Neuronal stem cell (in vitro differentiated cells): ENCODE results near the gene MIPEP.
A peak's percentile ranks its signal among the peaks of the same experiment; 100 is the strongest.

Experiments used
- DNase-seq: peaks from one replicate; pipeline ENCODE4 v3.0.0-alpha.2; 2013; ENCODE audit warnings: low spot score
- H2AFZ ChIP-seq: one replicate; pipeline ENCODE4 v1.6.1; 2013; ENCODE audit warnings: mild to moderate bottlenecking, low read length, inconsistent platforms
- H2AK5ac ChIP-seq: 2 replicates; pipeline ENCODE4 v1.6.1; 2013; ENCODE audit warnings: low read depth, mild to moderate bottlenecking, inconsistent platforms, low read length, moderate library complexity, mixed read lengths
- H2BK120ac ChIP-seq: 2 replicates; pipeline ENCODE4 v1.6.1; 2013; ENCODE audit warnings: low read depth, mild to moderate bottlenecking, inconsistent platforms, low read length, moderate library complexity, mixed read lengths
- H2BK12ac ChIP-seq: one replicate; pipeline ENCODE4 v1.6.1; 2013; ENCODE audit warnings: low read length, inconsistent platforms
- H2BK15ac ChIP-seq: 2 replicates; pipeline ENCODE4 v1.6.1; 2013; ENCODE audit warnings: mild to moderate bottlenecking, low read length, inconsistent platforms, mixed read lengths
- H2BK5ac ChIP-seq: one replicate; pipeline ENCODE4 v1.6.1; 2013; ENCODE audit warnings: inconsistent platforms, mild to moderate bottlenecking, low read length, moderate library complexity
- H3K14ac ChIP-seq: one replicate; pipeline ENCODE4 v1.6.1; 2013; ENCODE audit warnings: low read length, inconsistent platforms
- H3K18ac ChIP-seq: 2 replicates; pipeline ENCODE4 v1.6.1; 2013; ENCODE audit warnings: low read length, inconsistent platforms
- H3K23ac ChIP-seq: 2 replicates; pipeline ENCODE4 v1.6.1; 2013; ENCODE audit warnings: low read depth, mild to moderate bottlenecking, mixed read lengths, low read length, inconsistent platforms; ENCODE audit not compliant: poor library complexity
- H3K27ac ChIP-seq: replicated peaks from 3 replicates; pipeline ENCODE4 v1.5.1; 2013; ENCODE audit warnings: low read length, inconsistent platforms
- H3K27me3 ChIP-seq, 3 experiments: 2 replicates each; pipeline ENCODE4 v1.6.1; 2013; ENCODE audit warnings: low read length in 3 of 3, mild to moderate bottlenecking in 2 of 3, inconsistent platforms in 1 of 3, low read depth in 1 of 3, mixed read lengths in 1 of 3, moderate library complexity in 1 of 3; ENCODE audit not compliant: control insufficient read depth in 3 of 3, insufficient read depth in 3 of 3
- H3K36me3 ChIP-seq, 2 donors: replicated peaks in 1 of 2; 2 replicates each; pipeline ENCODE4 v1.6.1; 2013; ENCODE audit warnings: low read length in 2 of 2; ENCODE audit not compliant: control insufficient read depth in 2 of 2, insufficient read depth in 2 of 2
- H3K4ac ChIP-seq: 2 replicates; pipeline ENCODE4 v1.6.1; 2013; ENCODE audit warnings: inconsistent platforms, mild to moderate bottlenecking, low read length, moderate library complexity
- H3K4me1 ChIP-seq, 2 donors: 1 replicate in 1 of 2; 2 replicates in 1 of 2; pipeline ENCODE4 v1.6.1; 2013; ENCODE audit warnings: low read length in 2 of 2, low read depth in 1 of 2; ENCODE audit not compliant: control insufficient read depth in 2 of 2, insufficient read depth in 1 of 2
- H3K4me2 ChIP-seq: one replicate; pipeline ENCODE4 v1.6.1; 2013; ENCODE audit warnings: mild to moderate bottlenecking, low read length, inconsistent platforms; ENCODE audit not compliant: insufficient read depth, poor library complexity, severe bottlenecking
- H3K4me3 ChIP-seq, 2 donors: 2 replicates each; pipeline ENCODE4 v1.5.1; 2013; ENCODE audit warnings: low read length in 2 of 2, mild to moderate bottlenecking in 2 of 2, inconsistent platforms in 1 of 2, moderate library complexity in 1 of 2
- H3K79me1 ChIP-seq: one replicate; pipeline ENCODE4 v1.6.1; 2013; ENCODE audit warnings: low read depth, mild to moderate bottlenecking, inconsistent platforms, low read length, moderate library complexity
- H3K9ac ChIP-seq: one replicate; pipeline ENCODE4 v1.6.1; 2013; ENCODE audit warnings: mild to moderate bottlenecking, low read depth, low read length, inconsistent platforms; ENCODE audit not compliant: poor library complexity
- H3K9me3 ChIP-seq, 2 donors: replicated peaks in 1 of 2; 2 replicates each; pipeline versions ENCODE3 to v1.6.1; 2013; ENCODE audit warnings: low read length in 2 of 2, mild to moderate bottlenecking in 2 of 2, inconsistent platforms in 1 of 2, low read depth in 1 of 2, mixed read lengths in 1 of 2, moderate library complexity in 1 of 2; ENCODE audit not compliant: control insufficient read depth in 2 of 2, insufficient read depth in 1 of 2
- H4K8ac ChIP-seq: one replicate; pipeline ENCODE4 v1.6.1; 2013; ENCODE audit warnings: low read depth, mild to moderate bottlenecking, inconsistent platforms, low read length, moderate library complexity
- H4K91ac ChIP-seq: one replicate; pipeline ENCODE4 v1.6.1; 2013; ENCODE audit warnings: low read length, low read depth, mild to moderate bottlenecking, inconsistent platforms; ENCODE audit not compliant: poor library complexity
- WGBS, 2 donors: extraction: QIAGEN DNeasy Blood & Tissue Kit; methylation state at CpG; one replicate each; pipeline ENCODE4 v1.1.7; 2013; ENCODE audit warnings: missing lambda C conversion rate in 2 of 2, mixed read lengths in 1 of 2; ENCODE audit not compliant: insufficient read length in 2 of 2, insufficient replicate concordance in 1 of 2; ENCODE audit errors: extremely low coverage in 2 of 2; 5-methylcytosine and 5-hydroxymethylcytosine counted together

MIPEP gene

DNA sequence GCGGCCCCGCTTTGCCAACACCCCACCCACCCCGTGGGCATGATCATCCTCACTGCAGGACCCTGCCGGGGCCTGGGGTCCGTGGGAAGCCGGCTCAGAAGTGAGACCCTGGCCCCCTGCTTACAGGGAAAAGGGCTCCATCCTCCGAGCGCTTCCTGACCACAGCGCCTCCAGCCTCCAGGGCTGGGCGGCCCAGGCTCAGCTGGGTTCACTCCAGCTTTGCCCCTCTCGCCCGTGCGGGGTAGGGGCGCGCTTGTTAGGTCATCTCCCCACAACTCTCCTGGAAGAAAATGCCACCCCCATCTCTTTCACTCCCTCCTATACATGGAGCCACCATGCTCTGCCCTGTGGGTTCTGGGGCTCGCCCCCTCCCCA is 14.7 kb upstream of the MIPEP start:
- Histone ChIP-seq H3K23ac (no peak overlapping the region), H3K9me3 (no peaks in the 10 kb centered on the region), H3K4ac (no peak overlapping the region), H2AK5ac (peak overlapping the region; percentile 56), H2BK15ac (peak overlapping the region; percentile 67), H3K4me1 (no peaks in the 10 kb centered on the region), H3K79me1 (no peaks in the 10 kb centered on the region), H3K18ac (peak overlapping the region; percentile 48), H2BK120ac (no peak overlapping the region), H4K91ac (no peak overlapping the region), H2BK5ac (no peak overlapping the region), H3K27me3 (peaks cover 0 to 8% (median 0%) of the 10 kb centered on the region in 3 experiments), H3K36me3 (no peaks in the 10 kb centered on the region), H2BK12ac (no peak overlapping the region), H3K4me3 (peak overlapping the region in 1 of 2 donors; percentile 38), H2AFZ (peak overlapping the region; percentile 70), H4K8ac (no peak overlapping the region), H3K14ac (no peak overlapping the region), H3K4me2 (peak overlapping the region; percentile 11), H3K27ac (no peak overlapping the region), H3K9ac (no peak overlapping the region)
- no peak for DNase-seq
- no CpG with 5 or more reads among the region's 16 CpGs for WGBS, 2 donors

DNA sequence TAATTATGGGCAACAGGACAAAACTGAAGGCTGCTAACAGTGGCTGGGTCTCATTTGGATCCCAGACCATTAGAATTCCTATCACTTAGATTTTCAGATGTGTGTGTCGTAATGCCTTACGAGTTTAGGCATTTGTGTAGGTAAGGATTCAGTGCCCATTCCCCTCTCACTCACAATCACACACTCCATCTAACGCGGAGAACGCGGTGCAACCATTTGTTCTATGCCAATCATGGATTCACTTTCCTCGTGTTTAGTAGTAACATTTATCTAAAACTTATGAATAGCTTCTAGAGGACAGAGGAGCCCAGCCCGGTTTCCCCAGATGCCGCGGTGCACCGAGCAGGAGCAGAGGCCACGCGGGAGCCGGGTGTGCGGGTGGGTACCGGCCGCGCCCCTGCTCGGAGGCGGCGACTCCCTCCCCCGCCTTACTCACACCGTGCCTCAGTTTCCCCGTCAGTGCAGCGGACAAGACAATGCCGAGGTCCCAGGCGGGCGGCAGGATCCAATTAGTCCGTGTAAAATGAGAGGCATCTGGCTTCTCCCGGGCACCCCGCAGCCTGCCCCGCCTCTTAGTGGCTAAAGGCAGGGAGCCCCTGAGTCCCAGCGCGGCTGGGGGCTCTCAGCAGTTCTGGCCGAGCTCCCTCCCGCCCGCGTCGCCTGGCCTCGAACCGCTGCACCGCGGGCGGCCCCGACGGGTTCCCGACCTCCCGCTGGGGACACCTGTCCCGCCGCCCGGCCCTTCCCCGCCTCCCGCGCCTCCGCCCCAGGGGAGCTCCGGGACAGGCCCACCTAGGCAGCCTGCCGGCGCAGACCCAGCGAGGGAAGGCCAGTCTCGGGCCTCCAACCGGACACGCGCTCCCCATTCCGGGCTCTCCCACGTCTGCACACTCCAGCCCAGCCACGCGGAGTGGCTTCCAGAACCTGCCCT is 14.0 kb upstream of the MIPEP start:
- Histone ChIP-seq H2BK5ac (no peak overlapping the region), H3K4me1 (no peaks in the 10 kb centered on the region), H4K91ac (no peak overlapping the region), H2BK120ac (no peak overlapping the region), H3K9ac (no peak overlapping the region), H3K4me3 (peak overlapping the region in 1 of 2 donors; percentile 38), H2BK12ac (no peak overlapping the region), H3K27ac (no peak overlapping the region), H3K18ac (peak overlapping the region; percentile 89), H3K79me1 (no peaks in the 10 kb centered on the region), H3K36me3 (no peaks in the 10 kb centered on the region), H3K27me3 (peaks cover 0 to 8% (median 0%) of the 10 kb centered on the region in 3 experiments), H3K4me2 (peak overlapping the region; percentile 18), H3K14ac (no peak overlapping the region), H2AFZ (no peak overlapping the region), H2AK5ac (peak overlapping the region; percentile 63), H2BK15ac (peak overlapping the region; percentile 67), H3K9me3 (no peaks in the 10 kb centered on the region), H3K23ac (no peak overlapping the region), H3K4ac (no peak overlapping the region), H4K8ac (no peak overlapping the region)
- no peak for DNase-seq
- no CpG with 5 or more reads among the region's 67 CpGs for WGBS, 2 donors

DNA sequence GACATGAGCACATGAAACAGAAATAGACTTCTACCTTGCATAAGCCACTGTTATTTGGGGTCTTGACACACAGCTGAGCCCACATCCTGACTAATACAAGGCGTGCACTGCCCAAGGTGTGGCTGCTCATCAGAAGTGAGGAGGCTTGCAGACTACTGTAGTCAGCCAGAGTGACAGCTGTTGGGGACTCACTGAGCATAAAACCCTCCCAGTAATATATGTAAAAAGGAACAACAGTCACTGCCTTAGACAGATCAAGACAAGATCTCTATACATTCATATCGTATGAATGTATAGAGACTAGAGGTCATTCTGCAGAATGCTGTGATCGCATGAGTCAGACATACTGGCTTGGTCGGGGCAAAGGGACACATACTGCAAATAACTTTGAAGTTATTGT is 12.2 kb upstream of the MIPEP start:
- Histone ChIP-seq H3K4me1 (no peaks in the 10 kb centered on the region), H3K36me3 (no peaks in the 10 kb centered on the region), H3K4ac (no peak overlapping the region), H3K9ac (no peak overlapping the region), H3K23ac (no peak overlapping the region), H3K79me1 (peaks cover 3% of the 10 kb centered on the region), H2BK120ac (no peak overlapping the region), H3K27ac (no peak overlapping the region), H2BK5ac (no peak overlapping the region), H3K18ac (no peak overlapping the region), H2AK5ac (no peak overlapping the region), H4K91ac (no peak overlapping the region), H2BK12ac (no peak overlapping the region), H2AFZ (no peak overlapping the region), H3K27me3 (peaks cover 0 to 10% (median 0%) of the 10 kb centered on the region in 3 experiments), H2BK15ac (no peak overlapping the region), H3K9me3 (no peaks in the 10 kb centered on the region), H3K14ac (no peak overlapping the region), H3K4me3 (no peak overlapping the region), H4K8ac (no peak overlapping the region), H3K4me2 (no peak overlapping the region)
- WGBS, 2 donors, result no CpG with 5 or more reads among the region's 4 CpGs
- DNase-seq, result no peak

DNA sequence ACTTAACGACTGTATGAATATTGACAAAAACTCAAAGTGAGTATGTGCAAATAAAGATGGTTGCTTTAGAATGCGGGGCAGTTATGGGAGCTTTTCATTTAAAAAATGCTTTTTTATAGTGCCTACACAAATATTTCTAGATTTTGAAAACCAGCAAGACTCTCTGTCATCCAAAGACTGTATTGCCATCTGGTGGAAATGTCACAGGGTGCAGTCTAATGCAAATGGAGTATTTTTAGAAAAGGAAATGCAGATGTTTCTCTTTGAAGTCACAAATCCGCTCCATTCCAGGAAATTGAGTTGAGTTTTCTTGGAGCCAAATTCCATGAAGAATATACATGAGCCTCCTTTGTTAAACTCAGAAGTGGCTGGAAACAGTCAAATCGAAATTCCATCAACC is 10.4 kb upstream of the MIPEP start:
- H2AK5ac ChIP-seq, result no peak overlapping the region
- H3K4ac ChIP-seq, result no peak overlapping the region
- no peak overlapping the region for H2BK120ac ChIP-seq
- peaks cover 3% of the 10 kb centered on the region for H3K79me1 ChIP-seq
- DNase-seq, result no peak
- H3K9ac ChIP-seq, result no peak overlapping the region
- no peak overlapping the region for H4K91ac ChIP-seq
- no peak overlapping the region for H2BK12ac ChIP-seq
- H3K36me3 ChIP-seq, result no peaks in the 10 kb centered on the region
- no peak overlapping the region for H3K23ac ChIP-seq
- no peak overlapping the region for H3K14ac ChIP-seq
- H3K18ac ChIP-seq, result no peak overlapping the region
- H4K8ac ChIP-seq, result no peak overlapping the region
- no peaks in the 10 kb centered on the region for H3K4me1 ChIP-seq
- no peaks in the 10 kb centered on the region for H3K9me3 ChIP-seq
- H2AFZ ChIP-seq, result peak overlapping the region; percentile 6
- no peak overlapping the region for H2BK5ac ChIP-seq
- no peak overlapping the region for H3K4me2 ChIP-seq
- no peak overlapping the region for H2BK15ac ChIP-seq
- peaks cover 0 to 10% (median 0%) of the 10 kb centered on the region in 3 experiments for H3K27me3 ChIP-seq
- no peak overlapping the region for H3K4me3 ChIP-seq
- H3K27ac ChIP-seq, result no peak overlapping the region
- WGBS, 2 donors, result no CpG with 5 or more reads among the region's 4 CpGs
